Measurements from ENCODE around the gene UQCRQ. TPM values are rescaled to one million over a fixed set of nuclear protein-coding genes. Genes with fewer than 3 reads are reported as not detected.
A peak's percentile ranks its signal among the peaks of the same experiment; 100 is the strongest.

Gene UQCRQ
- total RNA-seq, 1 experiment from 2014 or later = 356 TPM

DNA sequence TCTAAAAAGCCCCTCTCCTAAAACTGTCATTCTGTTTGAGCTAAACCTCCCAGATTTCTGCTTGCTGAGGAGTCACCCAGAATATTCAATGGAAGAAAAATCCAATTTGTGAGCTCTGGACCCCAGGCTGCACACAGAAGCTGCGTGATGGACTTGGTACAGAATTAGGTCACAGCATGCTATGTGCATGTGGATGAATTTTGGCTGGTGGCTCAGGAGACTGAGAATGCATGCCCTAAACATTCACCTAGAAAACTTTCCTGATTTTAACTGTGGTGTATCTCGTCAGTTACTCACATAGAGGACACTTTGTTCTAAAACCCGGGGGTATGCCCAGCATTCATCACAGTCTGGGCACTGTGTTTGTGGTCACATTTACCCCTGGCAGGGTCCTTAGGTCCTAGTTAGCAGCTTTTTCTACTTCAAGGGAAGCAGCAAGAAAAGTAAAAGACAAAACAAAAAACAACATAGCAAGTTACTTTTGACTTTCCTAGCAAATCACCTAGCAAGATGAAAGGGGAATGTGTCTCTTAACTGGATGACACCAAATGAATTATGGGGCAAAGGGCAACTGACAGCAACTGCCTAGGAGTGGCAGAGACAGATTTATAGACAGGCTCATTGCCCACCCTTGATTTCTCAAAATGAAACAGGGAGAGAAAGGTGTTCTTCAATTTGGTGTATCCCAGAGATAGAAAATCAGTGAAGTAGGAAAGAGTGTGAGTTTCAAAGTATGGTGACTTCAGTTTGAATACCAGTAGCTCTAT is 27.7 kb upstream of the UQCRQ start:
- ChIA-PET POLR2A (interaction anchor here (0.9 kb wide), 1 partner anchor 282 kb away, joined by 3 read pairs; the partner anchor contains the start of gene RAD50), CTCF (interaction anchor here (0.9 kb wide), 1 partner anchor 9 kb away, joined by 3 read pairs; the partner anchor contains the start of gene SHROOM1)
- BruUV-seq (replicated peaks) = no TSS peak
- Mint-ChIP-seq H3K27me3 (ENCODE audit: insufficient read depth, unreplicated experiment) (no peaks in the 10 kb centered on the region), H3K36me3 (ENCODE audit: insufficient read depth, unreplicated experiment) (peaks cover 7% of the 10 kb centered on the region), H3K4me3 (ENCODE audit: unreplicated experiment) (no peak overlapping the region), H3K9me3 (ENCODE audit: unreplicated experiment) (no peaks in the 10 kb centered on the region), H3K27ac (ENCODE audit: unreplicated experiment) (peak overlapping the region; percentile 55), H3K4me1 (ENCODE audit: low read depth, unreplicated experiment) (peaks cover 35% of the 10 kb centered on the region)
- peaks cover 37% of the 10 kb centered on the region for H3K4me1 ChIP-seq
- no peak for DNase-seq
- intact Hi-C loops (cut with micrococcal nuclease; ENCODE audit: unreplicated experiment) = loop anchor here (2.0 kb wide), 1 partner anchor 28 kb away; the partner anchor contains the start of genes GDF9 and UQCRQ
- H3K27me3 ChIP-seq (replicated peaks; ENCODE audit: control insufficient read depth, insufficient read depth, low read length) = no peaks in the 10 kb centered on the region
- TF ChIP-seq, protein P1, sequence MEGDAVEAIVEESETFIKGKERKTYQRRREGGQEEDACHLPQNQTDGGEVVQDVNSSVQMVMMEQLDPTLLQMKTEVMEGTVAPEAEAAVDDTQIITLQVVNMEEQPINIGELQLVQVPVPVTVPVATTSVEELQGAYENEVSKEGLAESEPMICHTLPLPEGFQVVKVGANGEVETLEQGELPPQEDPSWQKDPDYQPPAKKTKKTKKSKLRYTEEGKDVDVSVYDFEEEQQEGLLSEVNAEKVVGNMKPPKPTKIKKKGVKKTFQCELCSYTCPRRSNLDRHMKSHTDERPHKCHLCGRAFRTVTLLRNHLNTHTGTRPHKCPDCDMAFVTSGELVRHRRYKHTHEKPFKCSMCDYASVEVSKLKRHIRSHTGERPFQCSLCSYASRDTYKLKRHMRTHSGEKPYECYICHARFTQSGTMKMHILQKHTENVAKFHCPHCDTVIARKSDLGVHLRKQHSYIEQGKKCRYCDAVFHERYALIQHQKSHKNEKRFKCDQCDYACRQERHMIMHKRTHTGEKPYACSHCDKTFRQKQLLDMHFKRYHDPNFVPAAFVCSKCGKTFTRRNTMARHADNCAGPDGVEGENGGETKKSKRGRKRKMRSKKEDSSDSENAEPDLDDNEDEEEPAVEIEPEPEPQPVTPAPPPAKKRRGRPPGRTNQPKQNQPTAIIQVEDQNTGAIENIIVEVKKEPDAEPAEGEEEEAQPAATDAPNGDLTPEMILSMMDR (IDR thresholded peaks at IDR 0.05; ENCODE audit: insufficient read depth in 1 of 2, low read depth in 1 of 2, low read length in 1 of 2, severe bottlenecking in 1 of 2, unreplicated experiment in 1 of 2) = no peak
- H3K4me3 ChIP-seq (ENCODE audit: low read depth, low read length) = no peak overlapping the region
- H3K9me3 ChIP-seq = no peaks in the 10 kb centered on the region
- H3K36me3 ChIP-seq (ENCODE audit: control insufficient read depth, insufficient read depth, low read length) = no peaks in the 10 kb centered on the region

DNA sequence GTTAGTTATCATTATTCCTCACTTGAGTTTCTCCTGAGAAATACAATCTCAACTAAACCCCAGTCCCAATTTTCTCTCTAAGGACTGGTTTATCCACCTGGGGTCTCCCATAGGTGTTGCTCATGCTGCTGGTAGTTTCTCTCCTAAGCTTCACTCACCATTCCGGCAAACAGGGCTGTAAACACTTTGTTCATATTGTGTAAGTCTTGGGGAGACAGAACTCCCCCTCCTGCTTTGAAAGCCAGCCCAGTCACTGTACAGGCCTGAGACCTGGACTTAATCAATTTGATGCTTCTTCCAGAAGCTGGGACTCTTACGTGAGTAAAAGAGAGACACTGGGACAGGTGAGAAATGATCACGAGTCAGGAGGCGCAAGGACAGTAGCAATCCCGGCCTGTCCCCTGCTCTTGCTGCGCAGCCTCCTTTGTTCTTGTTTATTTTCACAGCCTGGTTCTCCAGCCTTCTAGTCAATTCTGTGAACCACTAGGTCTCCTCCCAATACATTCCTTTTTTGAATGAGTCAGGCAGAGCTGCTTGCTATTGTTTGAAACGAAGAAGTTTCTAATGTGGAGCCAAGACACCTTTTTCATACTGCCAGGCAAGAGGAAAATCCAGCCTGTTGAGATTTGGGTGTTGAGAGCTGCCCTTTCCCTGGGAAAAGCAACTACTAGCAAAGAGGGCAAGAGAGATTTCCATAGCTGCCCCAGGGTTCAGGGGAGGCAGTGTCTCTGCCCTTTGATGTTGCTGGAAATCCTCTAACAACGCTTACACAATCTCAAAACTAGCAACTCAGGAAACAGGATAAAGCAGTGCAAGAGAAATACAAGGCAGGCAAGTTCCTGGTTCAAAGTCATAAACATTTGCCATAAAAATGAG is 26.8 kb upstream of the UQCRQ start:
- no peaks in the 10 kb centered on the region for H3K27me3 ChIP-seq (replicated peaks; ENCODE audit: control insufficient read depth, insufficient read depth, low read length)
- Mint-ChIP-seq H3K4me1 (ENCODE audit: low read depth, unreplicated experiment) (peaks cover 35% of the 10 kb centered on the region), H3K36me3 (ENCODE audit: insufficient read depth, unreplicated experiment) (peaks cover 7% of the 10 kb centered on the region), H3K27ac (ENCODE audit: unreplicated experiment) (peak overlapping the region; percentile 55), H3K4me3 (ENCODE audit: unreplicated experiment) (no peak overlapping the region), H3K9me3 (ENCODE audit: unreplicated experiment) (no peaks in the 10 kb centered on the region), H3K27me3 (ENCODE audit: insufficient read depth, unreplicated experiment) (no peaks in the 10 kb centered on the region)
- intact Hi-C loops (cut with micrococcal nuclease; ENCODE audit: unreplicated experiment) = loop anchor here (2.0 kb wide), 1 partner anchor 27 kb away; the partner anchor contains the start of genes GDF9 and UQCRQ
- H3K4me3 ChIP-seq (ENCODE audit: low read depth, low read length) = no peak overlapping the region
- CTCF ChIA-PET = interaction anchor here (1.0 kb wide), 2 partner anchors 26 to 32 kb away, joined by 4 to 5 read pairs; partner anchors contain the start of gene GDF9
- peaks cover 37% of the 10 kb centered on the region for H3K4me1 ChIP-seq
- H3K36me3 ChIP-seq (ENCODE audit: control insufficient read depth, insufficient read depth, low read length) = no peaks in the 10 kb centered on the region
- no peaks in the 10 kb centered on the region for H3K9me3 ChIP-seq
- DNase-seq = peak in 1 of 2 experiments; percentile 52
- TF ChIP-seq, protein P1 (IDR thresholded peaks at IDR 0.05; ENCODE audit: insufficient read depth in 1 of 2, low read depth in 1 of 2, low read length in 1 of 2, severe bottlenecking in 1 of 2, unreplicated experiment in 1 of 2) = no peak
- BruUV-seq (replicated peaks) = no TSS peak
- POLR2A ChIA-PET = interaction anchor here (1.0 kb wide), 1 partner anchor 26 kb away, joined by 4 read pairs; the partner anchor contains the start of genes GDF9 and UQCRQ

DNA sequence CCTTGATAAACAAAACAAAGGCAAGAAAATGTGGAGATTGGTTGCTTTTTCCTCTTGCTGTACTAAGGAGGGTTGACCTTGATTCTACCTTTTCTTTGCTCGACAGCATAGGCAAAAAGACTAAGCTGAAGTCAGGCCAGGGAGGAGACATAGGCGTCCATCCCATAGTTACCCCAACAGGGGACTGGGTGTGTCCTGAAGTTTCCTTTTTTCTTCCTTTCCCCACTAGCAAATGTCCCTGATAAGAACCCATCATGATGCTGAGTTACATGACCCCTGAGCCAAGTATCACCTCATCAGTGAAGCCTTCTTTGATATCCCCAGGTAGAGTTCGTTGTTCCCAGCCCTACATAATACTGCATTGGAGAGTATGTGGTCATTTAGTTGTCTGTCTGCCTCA is 26.1 kb upstream of the UQCRQ start:
- H3K27ac Mint-ChIP-seq (ENCODE audit: unreplicated experiment) = peak overlapping the region; percentile 55
- H3K4me1 ChIP-seq = peaks cover 37% of the 10 kb centered on the region
- no peak overlapping the region for H3K4me3 Mint-ChIP-seq (ENCODE audit: unreplicated experiment)
- no peaks in the 10 kb centered on the region for H3K36me3 ChIP-seq (ENCODE audit: control insufficient read depth, insufficient read depth, low read length)
- no peaks in the 10 kb centered on the region for H3K27me3 Mint-ChIP-seq (ENCODE audit: insufficient read depth, unreplicated experiment)
- ChIA-PET POLR2A (interaction anchor here (1.0 kb wide), 1 partner anchor 26 kb away, joined by 4 read pairs; the partner anchor contains the start of genes GDF9 and UQCRQ), CTCF (interaction anchor here (1.0 kb wide), 2 partner anchors 26 to 33 kb away, joined by 4 to 5 read pairs; partner anchors contain the start of gene GDF9)
- no peak for DNase-seq
- intact Hi-C loops (cut with micrococcal nuclease; ENCODE audit: unreplicated experiment) = no loop called here
- no peaks in the 10 kb centered on the region for H3K9me3 ChIP-seq
- peaks cover 35% of the 10 kb centered on the region for H3K4me1 Mint-ChIP-seq (ENCODE audit: low read depth, unreplicated experiment)
- H3K27me3 ChIP-seq (replicated peaks; ENCODE audit: control insufficient read depth, insufficient read depth, low read length) = no peaks in the 10 kb centered on the region
- H3K36me3 Mint-ChIP-seq (ENCODE audit: insufficient read depth, unreplicated experiment) = peaks cover 7% of the 10 kb centered on the region
- no peaks in the 10 kb centered on the region for H3K9me3 Mint-ChIP-seq (ENCODE audit: unreplicated experiment)
- TF ChIP-seq, protein P1 (IDR thresholded peaks at IDR 0.05; ENCODE audit: insufficient read depth in 1 of 2, low read depth in 1 of 2, low read length in 1 of 2, severe bottlenecking in 1 of 2, unreplicated experiment in 1 of 2) = no peak
- no peak overlapping the region for H3K4me3 ChIP-seq (ENCODE audit: low read depth, low read length)
- BruUV-seq (replicated peaks) = no TSS peak

Data from Caco-2 (cell line).